Measurements from ENCODE around the gene QSOX1.

DNA sequence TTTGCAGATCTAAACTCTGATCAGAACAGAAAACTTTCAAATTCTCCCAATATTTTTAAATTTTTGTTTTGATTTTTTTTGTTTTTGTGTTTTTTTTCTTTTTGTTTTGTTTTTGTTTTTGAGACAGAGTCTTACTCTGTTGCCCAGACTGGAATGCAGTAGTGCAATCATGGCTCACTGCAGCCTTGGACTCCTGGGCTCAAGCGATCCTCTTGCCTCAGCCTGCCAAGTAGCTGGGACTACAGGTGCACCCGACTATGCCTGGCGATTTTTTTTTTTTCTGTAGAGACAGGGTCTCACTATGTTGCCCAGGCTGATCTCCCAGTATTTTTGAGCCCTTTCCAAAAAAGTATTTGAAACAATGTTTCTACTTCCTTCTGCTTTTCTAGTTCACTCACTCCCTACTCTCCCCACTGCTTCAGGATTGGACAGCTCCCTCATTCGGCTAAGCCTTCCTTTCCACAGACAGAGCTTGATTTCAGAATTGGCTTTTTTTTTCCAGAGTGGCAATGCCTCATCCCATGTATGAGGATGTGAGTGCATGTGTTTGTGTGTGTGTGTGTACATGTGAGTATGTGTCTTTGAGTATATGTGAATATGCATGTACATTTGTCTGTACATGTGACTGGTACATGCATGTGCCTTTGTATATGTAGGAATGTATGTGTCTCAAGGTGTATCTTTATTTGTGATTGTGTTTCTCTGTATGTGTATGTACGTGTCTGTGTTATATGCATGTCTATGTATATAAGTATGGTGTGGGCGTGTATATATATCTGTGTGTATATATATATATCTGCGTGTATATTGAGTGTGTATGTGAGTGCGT lies 87.3 kb downstream of the QSOX1 start:
- no peak for TF ChIP-seq CTCF (IDR thresholded peaks at IDR 0.05; ENCODE audit: insufficient read depth, low read length, poor library complexity, severe bottlenecking)
- no peak for TF ChIP-seq EZH2phosphoT487 (conservative IDR thresholded peaks at IDR 0.05; ENCODE audit: low read length)

All from SU-DHL-6 (cell line).